NCI-H526 (cell line): ENCODE data around the gene FMNL2.

Experiments
- DNase-seq, 2 experiments: peaks; one replicate each; lab custom pipeline; 2025; lab: John Stamatoyannopoulos, UW

FMNL2 gene

DNA sequence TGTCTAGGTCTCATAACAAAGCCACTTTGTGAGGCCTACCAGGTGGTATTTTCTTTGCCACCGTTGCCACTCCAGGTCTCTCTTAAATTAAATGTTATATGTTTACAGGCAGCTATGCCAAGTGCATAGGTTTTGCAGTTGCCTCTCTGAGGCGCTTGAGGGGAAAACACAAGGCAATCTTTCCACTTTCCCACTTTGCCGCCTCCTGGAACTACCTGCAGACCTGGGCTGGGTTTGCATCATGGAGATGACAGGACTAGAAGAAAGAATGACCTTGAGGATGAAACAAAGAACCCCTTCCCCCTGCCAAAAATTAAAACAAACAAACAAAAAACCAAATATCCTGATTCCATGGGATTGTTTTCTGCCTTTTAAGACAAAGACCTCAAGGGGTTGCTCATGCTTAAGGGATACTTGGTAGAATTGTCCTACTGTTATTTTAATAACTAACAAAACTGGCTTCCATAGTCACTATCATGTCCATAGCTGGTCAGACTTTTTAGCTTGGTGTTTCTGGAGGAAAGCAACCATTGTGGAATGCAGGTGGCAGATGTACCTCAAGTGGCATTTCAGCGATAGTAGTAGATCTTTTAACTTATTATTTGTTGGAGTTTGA, 222.4 kb downstream of the FMNL2 start:
- no peak for DNase-seq

DNA sequence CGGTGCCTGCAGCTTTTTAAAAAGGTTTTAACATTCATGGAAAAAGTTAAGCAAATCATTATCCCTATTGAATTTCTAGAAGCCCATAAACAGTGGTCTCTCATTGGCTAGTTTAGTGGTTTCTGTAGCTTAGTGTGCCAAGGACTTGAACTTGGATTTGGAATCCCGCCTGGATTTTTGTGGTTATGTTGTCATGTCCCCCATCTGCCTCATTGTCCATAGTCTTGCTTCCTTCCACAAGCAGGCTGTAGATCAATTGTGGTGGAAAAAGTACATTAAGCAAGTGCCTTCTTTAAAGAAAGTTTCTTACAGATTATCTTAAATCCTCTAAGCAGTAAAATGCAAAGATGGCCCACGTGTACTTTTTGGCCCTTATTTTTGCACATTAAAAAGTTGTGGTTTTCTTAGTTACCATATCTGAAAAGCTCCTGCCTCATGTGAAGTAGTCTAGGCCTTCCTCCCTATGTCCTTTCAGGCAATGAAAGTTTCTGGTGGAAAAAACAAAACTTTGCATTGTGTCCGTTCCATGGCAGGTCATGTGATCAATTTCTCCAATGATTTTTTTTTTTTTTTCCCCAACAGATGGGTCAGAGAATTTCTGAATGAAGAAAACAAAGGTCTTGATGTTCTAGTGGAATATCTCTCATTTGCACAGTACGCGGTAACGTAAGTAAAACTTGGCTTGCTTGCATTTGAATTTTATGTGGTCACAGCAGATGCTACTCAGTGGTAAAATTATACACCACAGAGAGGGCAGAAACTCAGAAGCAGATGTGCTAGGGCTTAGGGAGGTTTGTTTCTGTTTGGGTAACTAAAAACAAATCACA, 223.4 kb downstream of the FMNL2 start:
- DNase-seq = peak; percentile 57 to 66

DNA sequence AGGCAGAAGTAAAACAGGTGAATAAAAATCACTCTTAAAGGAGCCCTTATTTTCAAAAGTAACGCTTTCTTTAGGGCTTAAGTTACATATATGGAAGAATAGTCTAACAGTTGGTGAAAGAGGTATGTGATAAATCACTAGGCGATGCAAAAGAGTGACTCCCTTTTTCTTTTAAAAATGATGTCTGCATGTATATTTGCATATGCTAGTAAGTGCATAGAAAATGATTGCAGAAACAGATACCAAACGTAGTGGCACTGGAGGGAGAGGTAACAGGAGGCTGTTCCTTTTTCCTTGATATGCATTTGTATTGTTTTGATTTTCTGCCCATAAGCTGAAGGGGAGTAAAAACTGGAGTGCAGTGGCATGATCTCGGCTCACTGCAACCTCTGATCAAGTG, 224.0 kb downstream of the FMNL2 start:
- peak; percentile 58 to 71 for DNase-seq

DNA sequence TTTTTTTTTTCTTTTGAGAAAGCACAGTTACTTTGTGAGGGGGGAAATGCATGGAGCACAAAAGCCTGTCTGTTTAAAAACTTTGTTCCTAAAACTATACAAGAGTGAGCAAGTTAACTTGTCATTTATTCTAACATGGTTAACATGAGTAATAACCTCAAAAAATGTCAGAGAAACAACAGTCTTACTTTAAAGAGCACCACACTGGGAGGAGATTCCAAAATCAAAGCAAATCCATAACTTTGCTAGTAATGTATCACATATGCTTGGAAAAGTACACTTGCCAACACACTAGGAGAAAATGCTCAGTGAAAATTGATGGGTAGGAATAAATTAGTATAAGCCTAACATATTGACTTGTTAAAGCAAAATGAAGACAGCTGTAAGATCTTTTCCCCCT, 225.2 kb downstream of the FMNL2 start:
- no peak for DNase-seq

DNA sequence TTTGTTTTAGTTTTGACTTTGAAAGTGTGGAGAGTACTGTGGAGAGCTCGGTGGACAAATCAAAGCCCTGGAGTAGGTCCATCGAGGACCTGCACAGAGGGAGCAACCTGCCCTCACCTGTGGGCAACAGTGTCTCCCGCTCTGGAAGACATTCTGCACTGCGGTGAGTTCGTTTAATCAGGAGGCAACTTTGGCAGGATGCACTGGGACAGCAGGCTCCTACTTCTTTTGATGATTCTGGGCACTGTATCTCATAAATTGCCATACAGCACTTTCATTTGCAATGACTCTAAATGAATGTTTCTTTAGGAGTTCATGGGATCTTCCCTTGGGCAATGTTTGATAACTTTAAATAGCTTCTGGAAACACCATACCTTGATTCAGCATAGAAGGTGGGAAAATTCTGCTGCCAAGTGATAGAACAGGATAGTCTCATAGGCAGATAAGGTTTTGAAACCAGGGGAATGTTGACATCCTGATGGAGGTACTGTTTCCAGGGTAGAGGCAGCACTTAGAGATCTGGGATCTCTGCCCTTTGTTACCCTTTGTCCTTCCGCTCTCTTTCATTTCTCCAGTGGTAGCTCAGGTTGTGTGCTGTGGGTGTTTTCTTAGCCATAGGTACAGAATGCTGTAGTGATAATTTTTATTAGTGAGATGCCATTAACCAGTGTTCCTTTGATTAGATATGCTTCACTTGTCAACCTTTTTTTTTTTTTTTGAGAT, 226.1 kb downstream of the FMNL2 start:
- DNase-seq = no peak

DNA sequence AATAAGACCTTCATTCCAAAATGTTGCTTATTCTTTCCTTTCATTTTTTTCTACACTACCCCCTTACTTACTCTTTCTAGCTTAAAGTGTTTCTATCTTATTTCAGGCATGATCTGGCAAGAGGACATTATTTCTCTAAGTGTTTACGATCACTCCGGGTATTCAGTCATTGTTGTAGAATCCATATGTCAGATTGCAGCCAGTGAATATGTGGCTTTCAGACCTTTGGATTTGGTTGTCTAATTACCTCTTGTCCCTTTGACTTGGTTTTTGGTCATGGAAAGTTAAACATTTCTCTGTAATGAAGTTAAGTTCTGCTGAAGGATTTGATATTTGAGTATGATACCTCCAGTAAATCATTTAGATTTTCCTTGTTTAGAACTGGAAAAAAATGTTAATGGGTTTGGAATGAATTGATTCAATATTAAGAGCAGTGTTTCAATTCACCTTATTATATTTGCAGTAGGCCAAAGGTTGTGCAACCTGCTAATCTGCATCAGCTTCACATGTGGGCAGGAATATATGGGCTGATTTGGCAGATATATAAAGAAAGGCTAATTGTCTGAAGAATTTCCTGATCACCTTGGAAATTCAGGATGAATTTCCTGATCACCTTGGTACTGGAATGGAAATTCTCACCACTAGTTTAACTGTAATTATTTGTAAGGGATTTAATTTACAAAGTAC, 227.4 kb downstream of the FMNL2 start:
- DNase-seq = peak in 1 of 2 experiments; percentile 11

DNA sequence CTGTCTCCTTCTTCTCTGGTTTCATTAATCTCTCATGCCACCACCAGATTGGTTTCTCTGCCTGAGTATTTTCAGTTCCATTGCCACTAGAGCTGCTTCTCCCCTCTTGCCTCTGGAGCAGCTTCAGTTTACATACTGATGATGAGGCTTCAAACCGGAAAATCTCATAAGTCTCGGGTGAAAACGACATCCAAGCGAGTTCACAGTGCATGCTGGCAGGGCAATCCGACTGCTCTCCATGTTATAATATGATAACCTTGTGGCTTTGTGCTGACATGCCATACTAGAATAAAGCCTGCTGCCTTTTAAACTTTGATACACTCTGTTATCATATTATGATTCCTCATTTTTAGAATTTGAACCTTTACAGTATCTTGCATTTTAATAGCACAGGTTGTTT, 228.8 kb downstream of the FMNL2 start:
- DNase-seq = no peak

DNA sequence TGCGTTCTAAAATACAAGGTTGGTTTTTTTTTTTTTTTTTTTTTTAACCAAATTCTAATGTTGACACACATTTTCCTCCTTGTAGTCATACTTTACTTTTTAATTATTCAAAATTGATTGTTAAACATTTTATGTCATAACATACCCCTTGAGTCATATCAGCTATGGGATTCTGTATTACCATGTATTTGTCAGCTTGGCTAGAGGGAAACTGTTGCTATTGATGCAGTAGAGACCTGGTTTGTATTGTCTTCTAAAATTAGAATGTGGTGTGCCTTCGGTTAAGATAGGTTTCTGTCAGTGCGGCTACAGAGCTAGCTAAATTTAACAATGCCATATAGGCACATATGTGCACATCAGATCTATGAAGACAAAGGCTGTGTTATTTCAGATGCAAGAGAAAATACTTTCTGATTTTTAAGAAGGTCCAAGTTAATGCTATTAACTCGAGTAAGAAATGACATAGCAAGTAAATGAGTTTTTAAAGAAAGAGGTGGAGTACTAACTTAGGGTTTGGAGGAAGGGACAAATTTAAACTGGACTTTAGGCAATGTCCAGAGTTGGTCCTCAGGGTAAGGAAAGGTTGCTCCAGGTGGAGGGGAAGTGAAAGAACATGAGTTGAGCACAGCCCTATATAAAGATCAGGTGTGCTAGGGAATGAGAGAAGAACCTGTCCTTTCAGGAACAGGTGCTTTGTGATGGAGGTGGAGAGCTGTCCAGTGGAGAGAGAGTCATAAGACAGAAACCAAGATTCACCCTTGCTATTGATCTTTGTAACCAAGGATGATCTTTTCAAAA, 230.0 kb downstream of the FMNL2 start:
- DNase-seq = no peak

DNA sequence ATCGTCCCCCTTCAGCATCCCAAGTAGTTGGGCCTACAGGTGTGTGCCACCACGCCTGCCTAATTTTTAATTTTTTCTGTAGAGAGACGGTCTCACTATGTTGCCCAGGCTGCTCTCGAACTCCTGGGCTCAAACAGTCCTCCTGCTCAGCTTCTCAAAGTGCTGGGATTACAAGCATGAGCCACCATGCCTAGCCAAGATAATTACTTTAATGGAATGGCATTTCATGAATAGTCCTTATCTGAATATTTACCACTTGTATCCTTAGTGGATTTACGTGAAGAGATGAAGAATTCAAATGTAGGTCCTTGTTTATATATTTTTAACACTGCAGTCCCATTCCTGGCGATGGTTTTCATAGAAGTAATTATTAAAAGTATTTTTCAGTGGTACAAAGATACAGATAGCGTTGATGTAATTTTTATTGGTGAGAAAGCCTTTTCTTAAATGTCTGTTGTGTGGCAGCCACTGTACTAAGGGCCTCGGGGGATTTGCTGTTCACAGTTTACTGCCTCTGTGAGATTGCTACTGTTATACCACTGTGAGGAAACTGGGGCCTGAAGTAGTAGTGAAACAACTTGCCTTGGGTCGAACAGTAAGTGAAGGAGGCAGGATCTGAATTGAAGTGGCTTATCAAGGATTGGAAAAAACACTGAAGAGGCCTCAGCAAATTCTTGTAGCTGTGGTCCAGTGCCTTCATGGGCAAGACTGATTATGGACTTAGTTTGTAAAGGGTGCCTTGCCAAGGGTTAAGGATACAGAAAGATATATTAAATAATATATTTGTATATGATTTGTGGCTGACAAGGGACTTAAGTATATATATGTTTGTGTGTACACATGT, 231.1 kb downstream of the FMNL2 start:
- no peak for DNase-seq

DNA sequence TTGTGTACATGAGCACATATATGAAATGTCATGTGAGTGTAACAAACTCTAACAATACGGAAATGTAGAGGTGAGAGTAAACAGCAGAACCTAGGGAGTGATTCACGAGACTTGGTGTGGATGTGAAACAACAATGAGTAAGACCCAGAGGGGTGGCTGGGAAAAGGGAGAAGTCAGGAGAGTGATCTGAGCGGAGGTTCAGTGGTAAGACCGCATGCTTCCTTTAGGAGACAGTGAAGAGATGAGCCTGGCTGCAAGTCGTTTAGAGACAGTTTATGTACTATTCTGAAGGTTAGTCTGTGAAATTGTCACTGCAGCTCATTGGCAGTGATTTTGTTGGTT, 231.7 kb downstream of the FMNL2 start:
- DNase-seq = no peak

DNA sequence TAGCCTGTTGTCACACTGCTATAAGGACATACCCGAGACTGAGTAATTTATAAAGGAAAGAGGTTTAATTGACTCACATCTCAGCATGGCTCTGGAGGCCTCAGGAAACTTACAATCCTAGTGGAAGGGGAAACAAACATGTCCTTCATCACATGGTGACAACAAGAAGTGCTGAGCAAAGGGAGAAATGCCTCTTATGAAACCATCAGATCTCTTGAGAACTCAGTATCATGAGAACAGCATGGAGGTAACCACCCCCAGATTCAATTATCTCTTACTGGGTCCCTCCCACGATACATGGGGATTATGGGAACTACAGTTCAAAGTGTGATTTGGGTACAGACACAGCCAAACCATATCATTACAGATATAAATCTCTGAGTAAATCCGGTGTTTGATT, 233.6 kb downstream of the FMNL2 start:
- DNase-seq = no peak

DNA sequence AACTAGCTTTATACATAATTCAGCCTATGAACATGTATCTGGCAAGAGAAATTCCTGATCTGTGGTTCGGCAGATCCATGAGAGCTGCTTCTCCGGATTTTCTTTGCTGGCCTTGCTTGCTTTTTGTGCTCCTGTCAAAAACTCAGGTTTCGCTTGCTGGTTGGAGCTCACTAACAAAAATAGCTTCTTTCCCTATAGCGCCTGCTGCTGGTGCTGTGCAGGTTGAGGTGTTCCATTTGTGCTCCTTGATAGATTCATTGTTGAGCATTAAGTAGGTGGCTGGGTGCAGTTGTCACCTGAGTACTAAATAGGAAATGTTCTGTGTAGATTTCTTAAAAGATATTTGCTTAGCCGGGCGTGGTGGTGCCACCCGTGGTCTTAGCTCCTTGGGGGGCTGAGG, 234.2 kb downstream of the FMNL2 start:
- DNase-seq = no peak

DNA sequence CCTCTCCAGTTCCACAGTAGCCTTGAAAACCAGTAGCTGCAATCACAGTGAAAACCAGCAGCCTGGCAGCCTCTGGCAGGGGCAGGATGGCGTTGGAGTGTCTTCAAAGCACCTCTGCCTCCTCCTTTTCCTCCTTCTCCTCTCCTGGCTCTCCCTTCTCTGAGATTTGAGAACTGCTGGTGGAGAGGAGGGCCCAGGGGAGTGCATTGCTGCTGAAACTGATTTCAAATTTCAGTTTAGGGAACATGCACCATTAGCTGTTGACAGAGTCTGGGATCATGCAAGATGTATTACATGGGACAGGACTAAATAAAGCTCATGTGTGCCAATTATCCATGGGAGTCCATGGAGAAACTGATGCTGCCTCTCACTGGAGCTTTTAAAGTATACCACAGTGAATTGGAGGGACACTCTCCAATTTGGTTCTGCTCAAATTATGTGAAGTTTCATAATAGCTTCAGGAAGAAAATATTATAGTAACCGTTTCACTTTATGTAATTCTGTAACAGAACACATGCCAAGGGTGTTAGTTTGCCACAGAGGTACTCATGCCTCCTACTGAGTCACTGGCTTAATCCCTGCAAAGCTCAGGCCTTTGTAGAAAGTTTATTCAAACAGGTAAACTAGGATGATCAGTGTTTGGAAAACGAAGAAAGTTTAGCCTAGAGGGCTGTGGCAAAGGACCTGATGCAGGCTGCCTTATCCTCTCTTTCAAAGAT, 236.2 kb downstream of the FMNL2 start:
- DNase-seq = no peak

DNA sequence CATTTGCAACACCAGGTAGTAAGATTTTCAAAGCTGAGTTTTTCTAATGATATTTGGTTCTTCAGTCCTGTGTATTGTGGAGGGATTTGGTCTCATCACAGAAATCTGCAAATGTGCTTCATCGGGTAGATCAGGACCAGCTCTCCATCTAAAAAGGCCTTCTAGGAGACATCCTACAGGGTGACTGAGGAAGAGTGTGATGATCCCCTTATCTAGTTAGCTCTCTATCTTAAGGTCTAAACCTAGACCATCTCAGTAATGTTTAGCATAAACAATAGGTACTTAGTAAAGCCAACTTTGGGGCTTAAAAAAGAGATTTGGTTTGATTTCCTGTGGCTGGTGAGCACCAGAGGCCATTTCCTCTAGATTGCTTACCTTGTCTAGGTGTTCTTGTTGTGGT, 237.1 kb downstream of the FMNL2 start:
- DNase-seq = no peak

DNA sequence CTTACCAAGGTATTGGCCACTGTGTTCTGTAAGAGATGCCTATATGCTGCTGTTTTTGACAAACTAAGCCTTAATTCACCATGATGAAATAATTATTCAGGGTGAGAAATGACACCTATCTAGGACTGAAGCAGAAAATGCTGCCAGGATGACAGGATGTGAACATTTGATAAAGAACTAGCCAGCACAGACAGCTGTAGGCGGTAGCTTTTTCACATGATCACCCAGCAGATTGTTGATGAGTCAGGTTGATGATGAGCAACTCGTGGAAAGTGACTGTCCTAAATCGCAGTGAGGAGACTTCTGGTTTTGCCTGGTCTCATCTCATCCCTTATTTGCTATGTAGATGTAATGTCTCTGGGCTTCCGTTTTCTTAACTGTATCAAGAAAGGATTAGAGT, 238.2 kb downstream of the FMNL2 start:
- DNase-seq = no peak

DNA sequence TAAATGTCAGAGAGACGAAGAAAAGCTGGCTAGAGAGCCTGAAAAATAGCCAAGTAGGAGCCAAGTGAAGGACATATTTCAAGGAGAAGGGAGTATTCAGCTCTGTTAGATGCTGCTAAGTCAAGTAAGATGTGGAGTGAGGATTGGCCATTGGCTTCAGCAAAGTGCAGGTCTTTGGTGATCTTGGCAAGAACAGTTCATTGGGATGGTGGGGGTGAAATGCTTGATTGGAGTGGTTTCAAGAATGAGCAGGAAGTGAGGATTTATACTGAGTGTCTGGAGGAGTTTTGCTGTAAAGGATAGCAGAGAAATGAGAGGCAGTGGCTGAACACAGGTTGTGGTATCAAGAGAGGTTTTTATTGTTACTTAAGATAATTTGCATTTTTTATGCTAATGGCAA, 242.6 kb downstream of the FMNL2 start:
- DNase-seq = peak in 1 of 2 experiments; percentile 29

DNA sequence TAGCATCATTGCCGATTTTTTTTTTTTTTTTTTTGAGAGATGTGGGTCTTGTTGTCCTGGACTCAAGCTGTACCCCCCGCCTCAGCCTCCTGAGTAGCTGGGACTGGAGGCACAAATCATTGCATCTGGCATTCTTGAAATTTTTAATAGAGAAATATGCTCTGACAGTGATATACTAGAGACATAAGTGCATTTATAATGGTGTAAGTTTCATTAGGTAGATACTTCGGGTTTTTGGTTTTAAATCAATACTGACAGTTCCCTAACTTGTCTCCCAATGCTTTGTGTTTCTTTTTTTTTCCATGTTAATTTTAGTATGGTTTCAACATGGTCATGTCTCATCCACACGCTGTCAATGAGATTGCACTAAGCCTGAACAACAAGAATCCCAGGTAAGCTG, 243.6 kb downstream of the FMNL2 start:
- DNase-seq = no peak

DNA sequence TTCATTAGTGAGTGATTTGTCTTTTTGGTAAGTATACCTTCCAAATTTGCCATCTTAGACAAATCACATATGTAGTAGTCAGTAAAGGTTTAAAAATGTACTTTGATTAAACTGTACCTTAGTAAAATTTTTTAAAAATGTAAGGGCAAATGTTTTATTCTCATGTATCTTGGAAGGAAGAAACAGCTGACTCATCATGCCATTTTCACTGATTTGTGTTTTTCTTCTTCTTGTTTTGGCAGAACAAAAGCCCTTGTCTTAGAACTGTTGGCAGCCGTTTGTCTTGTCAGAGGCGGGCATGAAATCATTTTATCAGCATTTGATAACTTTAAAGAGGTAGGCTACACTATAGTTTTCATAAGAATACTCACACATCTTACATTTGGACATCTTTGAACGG, 245.7 kb downstream of the FMNL2 start:
- DNase-seq = no peak

DNA sequence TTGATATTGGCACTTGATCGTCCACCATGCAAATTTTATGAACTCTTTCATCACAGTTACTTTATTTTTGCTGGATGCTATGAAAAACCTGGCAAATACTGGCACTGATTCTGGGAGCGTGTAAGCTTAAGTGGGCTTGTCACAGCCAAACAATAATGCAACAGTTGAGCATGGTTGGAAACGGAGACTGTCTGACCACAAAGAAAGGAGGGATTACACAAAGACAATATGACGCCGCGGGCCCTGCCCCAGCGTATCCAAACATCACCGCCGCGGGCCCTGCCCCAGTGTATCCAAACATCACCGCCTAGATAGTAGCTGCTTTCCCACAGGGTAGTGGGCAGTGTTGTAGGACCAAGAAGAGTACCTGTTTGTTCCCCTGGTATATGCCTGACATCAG, 246.4 kb downstream of the FMNL2 start:
- no peak for DNase-seq

DNA sequence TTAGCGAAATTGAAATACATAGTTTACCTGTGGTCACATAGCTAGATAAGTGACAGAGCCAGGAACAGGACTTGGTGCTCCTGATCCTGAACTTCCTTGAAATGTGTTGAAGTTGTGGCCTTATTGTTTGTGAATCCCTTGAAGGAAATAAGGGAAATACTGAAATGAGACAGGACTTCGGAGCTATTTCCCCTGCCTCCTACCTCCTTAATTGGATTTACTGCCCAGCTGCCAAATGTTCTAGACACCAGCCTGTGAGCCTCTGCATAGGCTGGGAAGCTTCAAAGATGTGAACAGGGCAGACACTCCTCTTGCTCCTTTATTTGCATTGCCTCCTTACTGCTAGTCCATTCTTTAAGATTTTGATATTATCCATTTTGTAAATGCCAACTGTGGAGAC, 247.1 kb downstream of the FMNL2 start:
- DNase-seq = no peak
